Activated T-cell treated with anti-CD3 and anti-CD28 coated beads, Interleukin-2, amount 50 U/mL, for 1 hour (primary cell): Measurements from ENCODE around the gene RAB27A.
A peak's percentile ranks its signal among the peaks of the same experiment; 100 is the strongest.
"Not testable (repeated sequence)": the region's sequence is repeated elsewhere in the genome, so short reads cannot be mapped to it uniquely, and the experiment has no call there.

ENCODE experiments used
- DNase-seq: peaks from one replicate; pipeline ENCODE4 v3.0.0-alpha.2; 2020

RAB27A gene

GRCh38 chr15:55281517-55282228 lies 7.9 kb downstream of the RAB27A start:
- no peak for DNase-seq

GRCh38 chr15:55280589-55280988 lies 9.0 kb downstream of the RAB27A start:
- DNase-seq: not testable (repeated sequence)

- DNase-seq: peak; percentile 39
These were observed 9.8 kb downstream of the RAB27A start for GRCh38 chr15:55279746-55280351.

- no peak for DNase-seq
These were observed 10.4 kb downstream of the RAB27A start for GRCh38 chr15:55279100-55279745.

- no peak for DNase-seq
These were observed 11.9 kb downstream of the RAB27A start for GRCh38 chr15:55277715-55278114.

GRCh38 chr15:55277116-55277564 lies 12.5 kb downstream of the RAB27A start:
- peak; percentile 43 for DNase-seq

GRCh38 chr15:55276324-55276723 lies 13.3 kb downstream of the RAB27A start:
- DNase-seq: no peak

GRCh38 chr15:55270291-55270690 lies 19.3 kb downstream of the RAB27A start:
- no peak for DNase-seq

GRCh38 chr15:55268176-55268695 lies 21.4 kb downstream of the RAB27A start:
- no peak for DNase-seq

GRCh38 chr15:55267401-55268175 lies 22.0 kb downstream of the RAB27A start:
- DNase-seq: peak; percentile 74

GRCh38 chr15:55266547-55266946 lies 23.1 kb downstream of the RAB27A start:
- no peak for DNase-seq

GRCh38 chr15:55260562-55261131 lies 29.0 kb downstream of the RAB27A start:
- DNase-seq: no peak

GRCh38 chr15:55257938-55258337 lies 31.7 kb downstream of the RAB27A start:
- no peak for DNase-seq

GRCh38 chr15:55257012-55257670 lies 32.5 kb downstream of the RAB27A start:
- no peak for DNase-seq

- DNase-seq: no peak
These were observed 33.2 kb downstream of the RAB27A start for GRCh38 chr15:55256281-55257011.

GRCh38 chr15:55255714-55256113 lies 33.9 kb downstream of the RAB27A start:
- no peak for DNase-seq

GRCh38 chr15:55254916-55255679 lies 34.5 kb downstream of the RAB27A start:
- no peak for DNase-seq

GRCh38 chr15:55253580-55253979 lies 36.0 kb downstream of the RAB27A start:
- DNase-seq: no peak

GRCh38 chr15:55252201-55252600 lies 37.4 kb downstream of the RAB27A start:
- not testable (repeated sequence) for DNase-seq

- DNase-seq: no peak
These were observed 38.7 kb downstream of the RAB27A start for GRCh38 chr15:55250941-55251340.

- DNase-seq: no peak
These were observed 39.2 kb downstream of the RAB27A start for GRCh38 chr15:55250392-55250791.
